ENCODE measurements around the gene LRRC8C.
"Not testable (repeated sequence)": the region's sequence is repeated elsewhere in the genome, so short reads cannot be mapped to it uniquely, and the experiment has no call there.

LRRC8C gene

DNA sequence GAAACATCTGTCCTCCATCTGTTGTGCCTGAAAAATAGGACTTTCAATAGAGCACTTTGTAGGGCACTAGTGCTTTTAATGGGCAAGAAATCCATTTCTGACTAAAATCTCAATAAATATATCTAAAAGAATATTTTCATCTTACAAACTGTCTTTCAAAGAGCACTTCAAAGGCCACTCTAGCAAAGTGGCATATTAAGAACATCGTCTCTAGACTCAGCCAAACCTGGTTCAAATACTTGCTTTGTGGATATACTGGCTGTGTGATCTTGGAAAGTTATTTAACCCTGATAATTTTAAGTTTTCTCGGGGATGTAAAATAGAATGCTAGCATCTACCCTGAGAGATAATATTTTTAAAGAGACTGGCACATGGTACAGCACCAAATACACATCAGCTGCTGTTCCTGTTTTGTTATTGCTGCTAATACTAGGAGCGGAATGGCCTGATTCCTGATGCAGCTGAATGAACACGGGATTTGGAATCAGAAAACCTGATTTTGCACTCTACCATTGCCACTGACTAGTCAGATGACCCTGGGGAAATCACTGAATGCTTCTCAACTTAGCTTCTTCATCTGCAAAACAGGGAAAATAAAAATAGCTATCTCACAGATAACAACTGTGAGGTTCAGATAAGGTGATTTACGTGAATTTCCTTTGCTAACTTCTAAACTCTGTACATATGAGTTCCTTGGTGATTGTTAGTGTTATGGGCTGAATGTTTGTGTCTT, 25.2 kb upstream of the LRRC8C start:
- DNase-seq (ENCODE audit: extremely low read depth in 1 of 2, low read depth in 1 of 2) = no peak

GRCh38 chr1:89608319-89608983, 24.5 kb upstream of the LRRC8C start:
- peak in 1 of 2 donors; percentile 76 for DNase-seq (ENCODE audit: extremely low read depth in 1 of 2, low read depth in 1 of 2)

DNA sequence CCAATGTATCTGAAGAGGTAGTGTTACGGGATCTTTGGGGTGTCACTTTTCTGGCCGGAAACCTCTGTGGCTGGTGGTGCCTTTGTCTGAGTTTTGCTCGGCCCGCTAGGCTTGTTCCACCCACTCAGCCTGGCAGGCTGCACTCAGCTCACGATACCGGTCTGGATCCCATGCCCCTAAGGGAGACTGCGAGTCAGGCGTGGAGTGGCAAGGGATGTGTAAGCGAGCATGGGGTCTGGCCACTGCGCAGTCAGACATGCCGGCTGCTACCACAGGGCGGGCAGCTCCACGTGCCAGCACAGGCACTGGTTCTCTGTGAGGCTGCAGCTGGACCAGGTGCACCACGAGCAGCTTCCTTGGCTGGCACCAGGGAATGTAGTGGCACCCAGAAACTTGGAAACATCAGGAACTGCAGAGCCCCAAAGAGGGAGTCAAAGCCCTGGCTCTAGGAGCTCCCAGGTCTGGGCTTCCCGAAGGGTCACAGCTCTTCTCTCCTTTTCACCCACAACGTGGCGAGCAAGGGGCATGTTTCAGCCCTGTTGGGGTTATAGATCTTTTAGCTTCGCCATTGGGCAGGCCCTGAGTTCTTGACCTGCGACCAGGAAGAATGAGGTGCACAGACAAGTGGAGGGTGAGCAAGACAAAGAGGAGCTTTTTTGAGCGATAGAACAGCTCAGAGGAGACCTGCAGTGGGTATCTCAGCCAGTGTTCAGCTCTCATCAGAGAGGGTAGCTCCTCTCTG, 23.8 kb upstream of the LRRC8C start:
- peak in 1 of 2 donors; percentile 77 for DNase-seq (ENCODE audit: extremely low read depth in 1 of 2, low read depth in 1 of 2)

DNA sequence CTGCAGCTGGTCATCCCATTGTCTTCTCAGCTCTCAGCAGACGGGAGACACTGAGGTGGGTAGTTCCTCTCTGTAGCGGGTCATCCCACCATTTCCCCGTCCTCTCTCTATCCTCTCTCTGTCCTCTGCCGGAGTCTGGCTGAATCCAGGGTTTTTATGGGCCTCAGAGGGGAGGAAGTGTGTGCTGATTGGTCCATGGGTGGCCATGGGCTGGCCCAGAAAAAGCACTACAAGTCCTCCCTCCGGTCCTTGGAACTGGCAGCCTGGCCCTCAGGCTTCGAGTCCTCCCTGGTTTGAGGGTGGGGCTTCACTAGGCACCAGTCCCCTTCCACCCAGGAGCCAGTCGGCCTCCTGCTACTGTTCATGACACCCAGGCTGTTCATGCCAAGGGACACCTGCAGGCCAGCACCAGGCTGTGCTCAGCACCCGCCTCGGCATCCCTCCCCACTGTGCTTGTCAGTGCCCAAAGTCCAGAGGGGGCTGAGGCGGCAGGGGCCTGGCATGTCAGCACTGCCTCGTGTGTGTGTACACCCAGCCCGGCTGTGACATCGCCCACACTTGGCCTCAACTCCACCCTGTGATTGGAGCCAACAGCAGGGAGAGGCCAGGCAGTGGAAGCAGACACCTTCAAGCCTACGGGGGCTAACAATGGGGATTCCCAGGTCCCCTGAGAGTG, 23.0 kb upstream of the LRRC8C start:
- no peak for DNase-seq (ENCODE audit: extremely low read depth in 1 of 2, low read depth in 1 of 2)

GRCh38 chr1:89610457-89611011, 22.4 kb upstream of the LRRC8C start:
- DNase-seq (ENCODE audit: extremely low read depth in 1 of 2, low read depth in 1 of 2) = no peak

- DNase-seq (ENCODE audit: extremely low read depth in 1 of 2, low read depth in 1 of 2) = no peak
Observed at GRCh38 chr1:89611721-89612120, 21.2 kb upstream of the LRRC8C start.

DNA sequence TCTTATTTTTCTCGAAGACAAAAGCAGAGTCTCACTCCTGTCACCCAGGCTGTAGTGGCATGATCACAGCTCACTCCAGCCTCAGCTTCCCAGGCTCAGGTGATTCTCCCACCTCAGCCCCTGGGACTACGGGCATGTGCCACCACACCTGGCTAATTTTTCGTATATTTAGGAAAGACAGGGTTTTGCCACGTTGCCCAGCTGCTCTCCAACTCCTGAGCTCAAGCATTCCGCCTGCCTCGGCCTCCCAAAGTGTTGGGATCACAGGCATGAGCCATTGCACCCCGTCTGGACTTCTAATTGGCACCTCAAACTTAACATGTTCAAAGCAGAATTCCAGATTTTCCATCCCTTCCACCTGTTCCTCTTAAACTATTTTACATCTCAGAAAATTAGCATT, 19.0 kb upstream of the LRRC8C start:
- DNase-seq (ENCODE audit: extremely low read depth in 1 of 2, low read depth in 1 of 2) = no peak

DNA sequence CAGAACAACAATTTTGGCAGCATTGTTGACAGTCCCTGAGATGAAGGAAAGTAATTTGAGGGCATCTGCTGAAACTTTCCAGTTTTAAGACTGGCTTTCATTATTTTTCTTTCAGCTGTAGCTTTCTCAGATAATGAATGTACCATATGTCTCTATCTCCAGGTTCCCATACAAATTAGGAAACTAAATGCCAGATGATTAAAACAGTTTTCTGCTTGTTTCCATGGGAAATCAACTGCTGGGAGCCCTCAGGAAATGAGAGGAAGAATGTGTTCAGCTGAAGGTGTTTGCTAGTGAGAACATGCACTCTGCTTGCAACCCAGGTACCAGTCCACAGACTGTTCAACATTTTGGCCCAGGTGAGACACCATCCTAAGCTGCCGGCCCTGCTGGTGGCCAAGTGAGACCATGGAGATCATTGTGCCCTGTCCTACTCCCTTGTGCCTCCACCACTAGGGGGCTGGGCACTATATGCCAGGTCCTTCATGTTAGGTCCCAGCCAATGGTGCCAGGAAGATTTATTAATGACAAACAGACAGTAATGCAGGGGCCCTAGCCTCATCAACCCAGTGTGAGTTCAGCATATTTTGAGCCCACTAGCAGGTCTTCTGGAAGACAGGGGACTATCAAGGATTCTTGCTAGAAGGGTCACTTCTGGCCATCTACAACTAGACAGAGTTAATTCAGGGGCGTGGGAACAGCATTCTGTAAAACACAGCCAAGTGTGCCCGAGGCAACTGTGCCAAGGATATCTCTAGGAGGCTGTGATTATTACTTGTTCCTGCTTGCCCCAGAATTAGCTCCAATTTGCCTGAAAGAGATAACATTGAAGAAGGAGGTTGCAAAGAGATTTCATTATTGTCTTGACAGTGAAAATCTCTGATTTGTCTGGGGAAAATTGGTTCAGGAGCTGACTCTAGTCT, 17.0 kb upstream of the LRRC8C start:
- DNase-seq (ENCODE audit: extremely low read depth in 1 of 2, low read depth in 1 of 2) = no peak

DNA sequence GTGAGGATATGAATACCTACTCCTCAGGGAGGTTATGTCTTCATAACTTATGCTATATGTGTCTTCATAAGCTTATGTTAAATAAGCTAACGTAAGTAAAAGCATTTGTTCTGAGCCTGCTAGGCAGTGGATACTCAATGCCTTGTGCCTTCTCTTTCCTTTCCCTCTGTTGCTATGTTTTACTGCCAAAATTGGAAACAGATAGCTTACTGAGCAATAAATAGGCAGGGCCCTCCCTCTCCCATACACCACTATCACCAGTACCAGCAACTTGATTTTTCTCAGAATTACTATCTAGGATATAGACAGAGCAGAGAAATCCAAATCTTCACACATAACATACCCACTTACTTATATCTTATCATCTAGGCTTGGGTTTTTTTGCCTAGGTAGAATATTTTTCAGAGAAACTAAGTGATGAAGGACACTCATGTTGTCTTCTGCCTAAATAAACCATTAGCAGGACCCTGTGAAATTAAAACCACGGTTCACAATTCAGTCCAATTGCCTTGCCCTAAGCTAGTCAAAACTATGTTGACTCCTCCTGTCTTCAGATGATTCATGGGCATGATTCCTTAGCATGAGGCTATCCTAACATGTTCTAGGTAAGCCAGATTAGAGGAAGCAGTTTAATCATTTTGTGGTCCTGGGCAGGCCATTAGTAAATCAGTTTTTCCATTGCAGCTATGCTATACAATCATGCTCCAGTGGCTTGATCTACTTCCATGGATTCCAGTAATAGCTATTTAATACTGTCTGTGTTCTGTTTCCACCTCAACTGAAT, 15.9 kb upstream of the LRRC8C start:
- DNase-seq (ENCODE audit: extremely low read depth in 1 of 2, low read depth in 1 of 2) = no peak

DNA sequence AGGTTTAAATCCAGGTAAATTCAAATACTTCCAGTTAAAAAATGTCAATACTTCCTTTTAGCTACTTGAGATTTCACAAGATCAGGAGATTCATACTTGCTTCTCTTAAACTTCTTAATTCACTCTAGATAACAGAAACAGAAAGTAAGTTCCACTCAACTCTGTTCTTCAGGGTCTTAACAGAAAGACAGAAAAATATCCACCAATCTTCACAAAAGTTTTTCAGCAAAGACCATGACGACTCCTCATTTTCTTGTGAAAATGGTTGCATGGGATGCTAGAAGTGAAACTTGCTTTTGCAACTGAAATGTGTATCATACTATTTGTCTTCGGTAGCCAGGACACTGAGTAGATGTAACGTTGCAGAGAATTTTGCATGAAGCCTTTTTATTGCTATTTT, 12.3 kb upstream of the LRRC8C start:
- DNase-seq (ENCODE audit: extremely low read depth in 1 of 2, low read depth in 1 of 2) = no peak

DNA sequence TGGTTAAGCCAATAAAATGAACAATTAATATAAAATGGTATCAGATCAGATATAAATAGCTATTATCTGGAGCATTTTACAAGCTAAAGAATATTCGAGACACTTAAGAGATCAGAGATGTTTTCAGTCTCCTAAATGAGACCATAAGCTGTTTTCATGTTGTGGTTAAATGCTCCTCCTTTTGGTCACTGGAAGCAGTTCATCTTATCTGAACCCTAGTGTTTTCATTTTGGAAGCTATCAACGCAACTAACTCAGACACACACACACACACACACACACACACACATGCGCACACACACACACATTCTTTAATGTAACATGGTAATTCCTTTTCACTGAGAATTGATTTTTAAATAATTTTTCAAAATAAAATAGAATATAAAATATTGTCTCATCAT, 10.0 kb upstream of the LRRC8C start:
- DNase-seq (ENCODE audit: extremely low read depth in 1 of 2, low read depth in 1 of 2) = no peak

GRCh38 chr1:89624314-89624713, 8.6 kb upstream of the LRRC8C start:
- no peak for DNase-seq (ENCODE audit: extremely low read depth in 1 of 2, low read depth in 1 of 2)

- DNase-seq (ENCODE audit: extremely low read depth in 1 of 2, low read depth in 1 of 2) = no peak
Observed at GRCh38 chr1:89624715-89625323, 8.1 kb upstream of the LRRC8C start.

DNA sequence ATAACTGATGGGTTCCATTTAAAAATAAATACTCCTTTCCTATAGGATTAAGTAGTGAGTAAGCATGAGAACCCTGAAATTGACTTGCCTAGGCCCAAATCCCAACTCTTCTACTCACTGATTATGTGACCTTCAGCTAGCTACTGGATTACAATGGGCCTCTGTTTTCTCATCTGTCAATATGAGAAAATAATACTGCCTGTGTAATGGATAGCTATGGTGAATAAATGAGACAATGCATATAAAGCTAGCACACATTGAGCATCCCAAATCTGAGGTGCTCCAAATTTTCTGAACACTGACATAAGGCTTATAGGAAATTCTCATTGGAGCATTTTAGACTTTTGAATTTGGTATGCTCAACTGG, 5.3 kb upstream of the LRRC8C start:
- no peak for DNase-seq (ENCODE audit: extremely low read depth in 1 of 2, low read depth in 1 of 2)

GRCh38 chr1:89629146-89629545, 3.8 kb upstream of the LRRC8C start:
- no peak for DNase-seq (ENCODE audit: extremely low read depth in 1 of 2, low read depth in 1 of 2)

DNA sequence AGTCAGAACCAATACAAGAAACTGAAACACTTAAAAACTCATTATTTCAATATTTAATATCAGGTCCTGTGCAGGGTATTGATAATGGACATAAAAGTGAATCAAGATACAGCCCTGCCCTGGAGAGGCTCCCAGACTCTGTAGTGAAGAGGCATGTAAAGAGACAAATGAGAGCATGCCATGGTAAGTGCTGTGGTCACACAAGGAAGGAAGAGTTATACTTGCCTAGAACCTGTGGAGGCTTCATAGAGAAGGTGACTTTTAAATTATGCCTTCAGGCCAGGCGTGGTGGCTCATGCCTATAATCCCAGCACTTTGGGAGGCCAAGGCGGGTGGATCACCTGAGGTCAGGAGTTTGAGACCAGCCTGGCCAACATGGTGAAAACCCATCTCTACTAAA, 3.3 kb upstream of the LRRC8C start:
- DNase-seq (ENCODE audit: extremely low read depth in 1 of 2, low read depth in 1 of 2) = not testable (repeated sequence)

DNA sequence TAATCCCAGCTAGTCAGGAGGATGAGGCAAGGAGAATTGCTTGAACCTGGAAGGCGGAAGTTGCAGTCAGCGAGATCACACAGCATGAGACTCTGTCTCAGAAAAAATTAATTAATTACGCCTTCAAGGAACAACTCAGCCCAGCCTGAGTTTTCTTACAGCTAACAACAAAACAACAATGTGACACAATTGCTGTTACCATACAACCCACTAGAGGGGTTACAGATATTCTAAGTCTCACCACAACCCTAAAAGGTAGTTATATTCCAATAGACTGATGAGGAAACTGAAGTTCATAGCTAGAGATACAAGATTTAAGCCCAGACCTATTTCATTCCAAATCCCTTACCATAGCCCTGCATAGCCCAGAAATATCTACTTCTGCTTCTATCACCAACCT, 2.9 kb upstream of the LRRC8C start:
- no peak for DNase-seq (ENCODE audit: extremely low read depth in 1 of 2, low read depth in 1 of 2)

- DNase-seq (ENCODE audit: extremely low read depth in 1 of 2, low read depth in 1 of 2) = no peak
Observed at GRCh38 chr1:89631816-89632656, 884 bp upstream of the LRRC8C start.
